ENCODE results near the gene ABCB11. TPM values are rescaled to one million over a fixed set of nuclear protein-coding genes. Genes with fewer than 3 reads are reported as not detected.

Gene ABCB11
- total and polyA plus RNA-seq, 10 of the 15 experiments (the other 5 are each of a cell fraction or from before 2014, with no cell fraction given): not detected

GRCh38 chr2:168896783-168897182 is 134.3 kb downstream of the ABCB11 start (continued):
- TF ChIP-seq ZBTB40 (IDR thresholded peaks at IDR 0.05; ENCODE audit: borderline replicate concordance) (no peak), BHLHE40 (IDR thresholded peaks at IDR 0.05; ENCODE audit: borderline replicate concordance in 1 of 2, low read depth in 2 of 2, low read length in 1 of 2) (no peak), NRF1 (conservative IDR thresholded peaks at IDR 0.05; ENCODE audit: low read depth, low read length) (no peak), CHD2 (IDR thresholded peaks at IDR 0.05; ENCODE audit: borderline replicate concordance, low read depth, low read length) (no peak), BCL11A (IDR thresholded peaks at IDR 0.05; ENCODE audit: low read depth, low read length) (no peak), SUPT20H (IDR thresholded peaks at IDR 0.05; ENCODE audit: borderline replicate concordance, control insufficient read depth, low read depth, low read length) (no peak)
- TF ChIP-seq, protein P1, sequence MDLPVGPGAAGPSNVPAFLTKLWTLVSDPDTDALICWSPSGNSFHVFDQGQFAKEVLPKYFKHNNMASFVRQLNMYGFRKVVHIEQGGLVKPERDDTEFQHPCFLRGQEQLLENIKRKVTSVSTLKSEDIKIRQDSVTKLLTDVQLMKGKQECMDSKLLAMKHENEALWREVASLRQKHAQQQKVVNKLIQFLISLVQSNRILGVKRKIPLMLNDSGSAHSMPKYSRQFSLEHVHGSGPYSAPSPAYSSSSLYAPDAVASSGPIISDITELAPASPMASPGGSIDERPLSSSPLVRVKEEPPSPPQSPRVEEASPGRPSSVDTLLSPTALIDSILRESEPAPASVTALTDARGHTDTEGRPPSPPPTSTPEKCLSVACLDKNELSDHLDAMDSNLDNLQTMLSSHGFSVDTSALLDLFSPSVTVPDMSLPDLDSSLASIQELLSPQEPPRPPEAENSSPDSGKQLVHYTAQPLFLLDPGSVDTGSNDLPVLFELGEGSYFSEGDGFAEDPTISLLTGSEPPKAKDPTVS (IDR thresholded peaks at IDR 0.05; ENCODE audit: low read depth, low read length): no peak

- in situ Hi-C loops (cut with MboI): no loop called here
Observed at GRCh38 chr2:168895771-168896170, 135.4 kb downstream of the ABCB11 start.

More at GRCh38 chr2:168895771-168896170, 135.4 kb downstream of the ABCB11 start:
- Histone ChIP-seq H4K20me1 (ENCODE audit: control insufficient read depth, insufficient read depth) (no peaks in the 10 kb centered on the region), H2AFZ (ENCODE audit: control insufficient read depth, low read depth, low read length) (no peak overlapping the region), H3K4me2 (ENCODE audit: control insufficient read depth, insufficient read depth) (no peak overlapping the region), H3K27me3 (replicated peaks in 1 of 2; ENCODE audit: control insufficient read depth in 2 of 2, insufficient read depth in 2 of 2, low read length in 1 of 2) (peaks cover 0 to 3% of the 10 kb centered on the region in 2 experiments; a peak in 1 of 4 replicates), H3K9me3 (replicated peaks; ENCODE audit: control insufficient read depth, insufficient read depth, low read length) (no peaks in the 10 kb centered on the region), H3K9ac (ENCODE audit: control insufficient read depth, insufficient read depth, low read length) (no peak overlapping the region), H3K27ac (ENCODE audit: control insufficient read depth, insufficient read depth) (no peak overlapping the region), H3K36me3 (ENCODE audit: control insufficient read depth in 2 of 2, insufficient read depth in 2 of 2, low read length in 1 of 2) (no peaks in the 10 kb centered on the region), H3K4me1 (ENCODE audit: control insufficient read depth, insufficient read depth, low read length) (no peaks in the 10 kb centered on the region), H3K79me2 (ENCODE audit: control insufficient read depth, insufficient read depth, low read length) (no peaks in the 10 kb centered on the region), H3K4me3 (no peak overlapping the region)
- TF ChIP-seq MXI1 (IDR thresholded peaks at IDR 0.05; ENCODE audit: low read depth, low read length) (no peak), SPI1 (IDR thresholded peaks at IDR 0.05; ENCODE audit: borderline replicate concordance, insufficient read depth, low read depth, low read length) (no peak), POU2F2 (IDR thresholded peaks at IDR 0.05; ENCODE audit: borderline replicate concordance, low read depth, low read length) (no peak), SMAD5 (IDR thresholded peaks at IDR 0.05; ENCODE audit: low read depth) (no peak), ZSCAN29 (IDR thresholded peaks at IDR 0.05) (no peak), SP1 (IDR thresholded peaks at IDR 0.05; ENCODE audit: low read depth, low read length) (no peak), DPF2 (IDR thresholded peaks at IDR 0.05) (no peak), SRF (IDR thresholded peaks at IDR 0.05; ENCODE audit: low read depth in 2 of 2, low read length in 2 of 2) (no peak), SIN3A (IDR thresholded peaks at IDR 0.05; ENCODE audit: low read depth, low read length) (no peak), SUPT20H (IDR thresholded peaks at IDR 0.05; ENCODE audit: borderline replicate concordance, control insufficient read depth, low read depth, low read length) (no peak)
- TF ChIP-seq, protein P1 (IDR thresholded peaks at IDR 0.05; ENCODE audit: low read depth, low read length): no peak
- no TSS peak for BruUV-seq (replicated peaks)
- DNase-seq (ENCODE audit: low read depth, low spot score): no peak
- POLR2A ChIA-PET: no interaction called here
- no peak for FAIRE-seq
- ATAC-seq: no peak
- CTCF ChIA-PET: no interaction called here
- SMC1A ChIA-PET (ENCODE audit: uncharacterized antibody, unreplicated experiment): no interaction called here
- intact Hi-C loops (cut with micrococcal nuclease; ENCODE audit: unreplicated experiment): no loop called here
- RAD21 ChIA-PET (ENCODE audit: unreplicated experiment): no interaction called here

Data from GM12878 (cell line).